GM12878 (cell line): ENCODE results near the gene TKT. TPM values are rescaled to one million over a fixed set of nuclear protein-coding genes. Genes with fewer than 3 reads are reported as not detected.

Experiments used
- ATAC-seq: fragments of 200-7000 bp; cut with Tn5 transposase; 3 replicates; pipeline ENCODE4 v1.9.1; 2020; ENCODE audit warnings: mild to moderate bottlenecking, moderate library complexity
- BruUV-seq: library from RNA; stranded (reverse); fragments of 400-500 nt; replicated peaks from 2 replicates; lab custom pipeline; 2021; lab: Mats Ljungman, UMichigan
- CTCF ChIA-PET: fragments of 300-600 bp; sonication (Branson Sonifier 250); formaldehyde crosslinking; extraction: SDS; loops from one replicate; lab custom pipeline; 2021; ENCODE audit warnings: inconsistent platforms; lab: Yijun Ruan, JAX
- POLR2A ChIA-PET: fragments of 350-600 bp; formaldehyde crosslinking; extraction: SDS; loops from one replicate; lab custom pipeline; 2021; ENCODE audit warnings: inconsistent platforms; lab: Charles Lee
- RAD21 ChIA-PET: fragments of 300-600 bp; sonication (Branson Sonifier 250); formaldehyde crosslinking; loops from one replicate; lab custom pipeline; 2023; ENCODE audit warnings: antibody characterized with exemption; ENCODE audit not compliant: unreplicated experiment; lab: Charles Lee
- SMC1A ChIA-PET: fragments of 300-600 bp; sonication (Branson Sonifier 250); formaldehyde crosslinking; loops from one replicate; lab custom pipeline; 2023; ENCODE audit not compliant: unreplicated experiment, uncharacterized antibody; lab: Charles Lee
- DNase-seq: peaks from one replicate; pipeline ENCODE4 v3.0.0-alpha.2; 2011; ENCODE audit warnings: low read depth, low spot score
- FAIRE-seq: peaks from 3 replicates; lab custom pipeline; 2011; peaks lifted over from hg19 to GRCh38; lab: Jason Lieb, UNC
- H2AFZ ChIP-seq: 2 replicates; pipeline ENCODE4 v1.6.0; 2011; ENCODE audit warnings: low read depth, low read length, control low read depth; ENCODE audit not compliant: control insufficient read depth
- H3K27ac ChIP-seq: 2 replicates; pipeline ENCODE4 v1.5.1; 2011; ENCODE audit warnings: control low read depth; ENCODE audit not compliant: control insufficient read depth, insufficient read depth
- H3K27me3 ChIP-seq, 2 experiments: replicated peaks in 1 of 2; 2 replicates each; pipeline versions ENCODE4 v1.6.0 to v1.6.1; 2011; ENCODE audit warnings: low read length in 1 of 2; ENCODE audit not compliant: control insufficient read depth in 2 of 2, insufficient read depth in 2 of 2
- H3K36me3 ChIP-seq, 2 experiments: 2 replicates each; pipeline ENCODE4 v1.5.1; 2011; ENCODE audit warnings: low read length in 1 of 2; ENCODE audit not compliant: control insufficient read depth in 2 of 2, insufficient read depth in 2 of 2
- H3K4me1 ChIP-seq: 2 replicates; pipeline ENCODE4 v1.6.1; 2011; ENCODE audit warnings: mild to moderate bottlenecking, low read length, moderate library complexity, mixed read lengths; ENCODE audit not compliant: control insufficient read depth, insufficient read depth
- H3K4me2 ChIP-seq: 2 replicates; pipeline ENCODE4 v1.6.0; 2011; ENCODE audit warnings: control low read depth; ENCODE audit not compliant: control insufficient read depth, insufficient read depth
- H3K4me3 ChIP-seq: fragments of 200-600 bp; sonication (generic); 2 replicates; pipeline ENCODE4 v1.5.1; 2016
- H3K79me2 ChIP-seq: 2 replicates; pipeline ENCODE4 v1.6.0; 2011; ENCODE audit warnings: low read length; ENCODE audit not compliant: control insufficient read depth, insufficient read depth
- H3K9ac ChIP-seq: 2 replicates; pipeline ENCODE4 v1.8.0; 2011; ENCODE audit warnings: low read length, control low read depth, mixed read lengths; ENCODE audit not compliant: control insufficient read depth, insufficient read depth
- H3K9me3 ChIP-seq: replicated peaks from 3 replicates; pipeline ENCODE4 v1.5.1; 2011; ENCODE audit warnings: mild to moderate bottlenecking, low read length; ENCODE audit not compliant: control insufficient read depth, insufficient read depth
- H4K20me1 ChIP-seq: 2 replicates; pipeline ENCODE4 v1.6.0; 2011; ENCODE audit not compliant: control insufficient read depth, insufficient read depth
- EZH2 ChIP-seq: IDR thresholded peaks from 2 replicates; pipeline ENCODE4 v1.6.1; 2012; ENCODE audit warnings: low read depth, mild to moderate bottlenecking, control low read depth, inconsistent platforms, low read length, borderline replicate concordance; ENCODE audit not compliant: control insufficient read depth
- RCOR1 ChIP-seq: conservative IDR thresholded peaks from 2 replicates; pipeline ENCODE4 v1.6.1; 2012; ENCODE audit warnings: low read depth, low read length, improper control_type of control experiment
- SMAD1 ChIP-seq: fragments of 450-650 bp; IDR thresholded peaks from 2 replicates; pipeline ENCODE4 v1.6.1; 2018; ENCODE audit warnings: mild to moderate bottlenecking, low read depth; ENCODE audit not compliant: partially characterized antibody
- TCF7 ChIP-seq: IDR thresholded peaks from 2 replicates; pipeline ENCODE4 v1.6.1; 2014; ENCODE audit warnings: antibody characterized with exemption, borderline replicate concordance
- WGBS: methylation state at CpG from one replicate; pipeline ENCODE4 v1.1.6; 2016; ENCODE audit warnings: low lambda C conversion rate; ENCODE audit not compliant: insufficient replicate concordance, insufficient coverage; ENCODE audit errors: missing lambda C conversion rate; 5-methylcytosine and 5-hydroxymethylcytosine counted together
- in situ Hi-C: fragments of 300-500 bp; cut with MboI; formaldehyde crosslinking; loops from 9 replicates; pipeline ENCODE4 v1.14.3; 2018; ENCODE audit warnings: mixed read lengths
- intact Hi-C: fragments of 100-400 bp; cut with micrococcal nuclease; formaldehyde crosslinking; loops from one replicate; pipeline ENCODE4 v1.14.2; 2022; ENCODE audit not compliant: unreplicated experiment
- polyA plus RNA-seq, 11 experiments: library from polyadenylated mRNA; depleted of rRNA in 4 of 11; unstranded in 6 of 11; stranded (reverse) in 5 of 11; fragments of >200 nt; fragmentation: Nextera tagmentation in 4 of 11; fragmentation: Illumina TruSeq in 1 of 11; extraction: Ambion mirVana in 4 of 11; extraction: Trizol in 1 of 11; gene quantifications; 1 replicate in 1 of 11; 2 replicates in 10 of 11; pipeline versions ENCODE4 v1.2.1 to v1.2.3, GENCODE V29; 2011 to 2016; ENCODE audit warnings: inconsistent platforms in 2 of 11, missing spikeins in 2 of 11, low read depth in 1 of 11
- total RNA-seq, 4 experiments: library from RNA; depleted of rRNA in 3 of 4; stranded (reverse); fragments of >200 nt in 3 of 4; fragmentation: Illumina TruSeq in 1 of 4; extraction: Trizol in 1 of 4; gene quantifications; 2 replicates each; pipeline versions ENCODE4 v1.2.1 to v1.2.3, GENCODE V29; 2013 to 2021

TKT gene
- total and polyA plus RNA-seq, 10 of the 15 experiments (the other 5 are each of a cell fraction or from before 2014, with no cell fraction given), result 56.4 to 385 (median 143) TPM

DNA sequence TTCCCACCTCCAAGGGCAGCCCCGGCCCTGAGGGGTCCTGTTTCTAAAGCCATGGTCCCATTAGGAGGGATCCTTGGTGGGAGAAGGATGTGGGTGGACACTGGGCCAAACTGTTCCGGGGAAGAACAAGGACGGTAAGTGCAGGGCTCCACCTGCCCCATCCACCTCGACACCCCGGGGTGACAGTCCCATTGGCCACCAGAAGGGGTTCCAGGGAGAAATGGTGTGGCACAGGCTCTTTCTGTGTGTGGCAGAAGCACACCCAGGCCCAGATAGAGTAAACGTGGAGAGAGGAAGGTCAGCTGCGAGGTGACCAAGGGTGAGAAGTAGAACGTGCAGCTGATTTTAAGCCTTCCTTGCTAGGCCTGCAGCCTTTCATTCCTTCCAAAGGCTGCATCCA lies 12.0 kb downstream of the TKT start:
- ChIA-PET CTCF (no interaction called here), RAD21 (no interaction called here), SMC1A (no interaction called here), POLR2A (no interaction called here)
- Histone ChIP-seq H4K20me1 (peaks cover 3% of the 10 kb centered on the region; the same call in 1 of the 2 replicates), H3K4me1 (no peaks in the 10 kb centered on the region), H3K36me3 (peaks cover 11 to 34% of the 10 kb centered on the region in 2 experiments), H3K27me3 (no peaks in the 10 kb centered on the region), H3K9ac (no peak overlapping the region), H3K79me2 (peaks cover 54% of the 10 kb centered on the region), H3K27ac (no peak overlapping the region), H2AFZ (no peak overlapping the region), H3K4me3 (no peak overlapping the region), H3K4me2 (no peak overlapping the region), H3K9me3 (no peaks in the 10 kb centered on the region)
- intact Hi-C loops (no loop called here), in situ Hi-C loops (no loop called here)
- 81% methylated on average over 8 of the region's 8 CpGs for WGBS
- FAIRE-seq, result no peak
- no peak for DNase-seq
- no TSS peak for BruUV-seq
- no peak for TF ChIP-seq SMAD1
- no peak for TF ChIP-seq EZH2
- ATAC-seq, result no peak

GRCh38 chr3:53243165-53243564 lies 12.7 kb downstream of the TKT start:
- H3K4me3 ChIP-seq, result no peak overlapping the region
- peaks cover 16 to 41% of the 10 kb centered on the region in 2 experiments for H3K36me3 ChIP-seq
- ChIA-PET CTCF (no interaction called here), RAD21 (no interaction called here), POLR2A (no interaction called here), SMC1A (no interaction called here)
- H3K27ac ChIP-seq, result no peak overlapping the region
- in situ Hi-C loops (no loop called here), intact Hi-C loops (no loop called here)
- H3K4me1 ChIP-seq, result no peaks in the 10 kb centered on the region
- no peak overlapping the region for H2AFZ ChIP-seq
- no peak for TF ChIP-seq RCOR1
- TF ChIP-seq TCF7, result no peak
- FAIRE-seq (no peak), DNase-seq (no peak), ATAC-seq (no peak)
- H3K4me2 ChIP-seq, result no peak overlapping the region
- H3K27me3 ChIP-seq, result no peaks in the 10 kb centered on the region
- no peaks in the 10 kb centered on the region for H3K9me3 ChIP-seq
- H3K79me2 ChIP-seq, result peaks cover 49% of the 10 kb centered on the region
- H3K9ac ChIP-seq, result no peak overlapping the region
- 80% methylated on average over 14 of the region's 14 CpGs for WGBS
- no TSS peak for BruUV-seq
- H4K20me1 ChIP-seq, result peaks cover 3% of the 10 kb centered on the region; the same call in 1 of the 2 replicates
